GM12865 (cell line): Measurements from ENCODE around the gene PEX11A.

Source experiments
- DNase-seq: peaks from one replicate; pipeline ENCODE4 v3.0.0; 2010; ENCODE audit warnings: low read depth
- H3K4me3 ChIP-seq: 2 replicates; pipeline ENCODE4 v1.5.1; 2011; ENCODE audit warnings: mild to moderate bottlenecking, low read depth, low read length, control low read depth
- TF ChIP-seq, protein P1 (sequence below): IDR thresholded peaks from 2 replicates; pipeline ENCODE4 v1.5.1; 2011; ENCODE audit warnings: low read length, control low read depth, low read depth, inconsistent platforms; ENCODE audit not compliant: insufficient read depth; ENCODE audit errors: missing control alignments

The PEX11A gene

DNA sequence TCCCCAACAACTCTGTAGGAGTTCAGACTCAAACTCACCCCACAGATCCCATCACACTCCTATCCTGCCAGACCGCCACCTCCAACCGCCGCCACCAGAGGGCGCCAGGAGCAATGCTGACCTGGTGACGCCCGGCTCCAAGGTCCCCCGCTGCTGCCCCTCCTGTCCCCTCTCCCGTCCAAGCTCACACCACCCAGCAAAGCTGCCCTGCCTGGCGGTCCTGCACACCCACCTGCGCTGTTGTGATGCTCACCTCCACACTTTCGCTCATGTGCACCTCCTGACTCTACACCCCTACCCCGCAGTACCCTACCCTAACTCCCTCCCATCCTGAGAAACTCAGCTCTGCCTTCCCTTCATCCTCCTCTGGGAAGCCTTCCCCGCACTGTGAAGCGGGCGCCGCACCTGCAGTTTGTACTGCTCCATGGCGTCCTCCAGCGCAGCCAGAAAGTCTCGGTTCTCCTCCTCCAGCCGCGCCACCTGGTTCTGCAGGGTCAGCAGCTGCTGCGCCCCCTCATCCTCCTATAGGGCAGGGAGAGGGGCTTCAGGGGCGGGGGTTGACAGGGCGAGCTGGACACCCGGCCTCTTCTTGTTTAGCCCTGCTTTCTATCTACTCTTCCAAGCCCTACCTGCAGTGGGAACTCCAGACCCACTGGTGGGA is 43.2 kb downstream of the PEX11A start:
- TF ChIP-seq, protein P1, sequence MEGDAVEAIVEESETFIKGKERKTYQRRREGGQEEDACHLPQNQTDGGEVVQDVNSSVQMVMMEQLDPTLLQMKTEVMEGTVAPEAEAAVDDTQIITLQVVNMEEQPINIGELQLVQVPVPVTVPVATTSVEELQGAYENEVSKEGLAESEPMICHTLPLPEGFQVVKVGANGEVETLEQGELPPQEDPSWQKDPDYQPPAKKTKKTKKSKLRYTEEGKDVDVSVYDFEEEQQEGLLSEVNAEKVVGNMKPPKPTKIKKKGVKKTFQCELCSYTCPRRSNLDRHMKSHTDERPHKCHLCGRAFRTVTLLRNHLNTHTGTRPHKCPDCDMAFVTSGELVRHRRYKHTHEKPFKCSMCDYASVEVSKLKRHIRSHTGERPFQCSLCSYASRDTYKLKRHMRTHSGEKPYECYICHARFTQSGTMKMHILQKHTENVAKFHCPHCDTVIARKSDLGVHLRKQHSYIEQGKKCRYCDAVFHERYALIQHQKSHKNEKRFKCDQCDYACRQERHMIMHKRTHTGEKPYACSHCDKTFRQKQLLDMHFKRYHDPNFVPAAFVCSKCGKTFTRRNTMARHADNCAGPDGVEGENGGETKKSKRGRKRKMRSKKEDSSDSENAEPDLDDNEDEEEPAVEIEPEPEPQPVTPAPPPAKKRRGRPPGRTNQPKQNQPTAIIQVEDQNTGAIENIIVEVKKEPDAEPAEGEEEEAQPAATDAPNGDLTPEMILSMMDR: peak; percentile 92
- DNase-seq: peak; percentile 61
- H3K4me3 ChIP-seq: no peak overlapping the region

DNA sequence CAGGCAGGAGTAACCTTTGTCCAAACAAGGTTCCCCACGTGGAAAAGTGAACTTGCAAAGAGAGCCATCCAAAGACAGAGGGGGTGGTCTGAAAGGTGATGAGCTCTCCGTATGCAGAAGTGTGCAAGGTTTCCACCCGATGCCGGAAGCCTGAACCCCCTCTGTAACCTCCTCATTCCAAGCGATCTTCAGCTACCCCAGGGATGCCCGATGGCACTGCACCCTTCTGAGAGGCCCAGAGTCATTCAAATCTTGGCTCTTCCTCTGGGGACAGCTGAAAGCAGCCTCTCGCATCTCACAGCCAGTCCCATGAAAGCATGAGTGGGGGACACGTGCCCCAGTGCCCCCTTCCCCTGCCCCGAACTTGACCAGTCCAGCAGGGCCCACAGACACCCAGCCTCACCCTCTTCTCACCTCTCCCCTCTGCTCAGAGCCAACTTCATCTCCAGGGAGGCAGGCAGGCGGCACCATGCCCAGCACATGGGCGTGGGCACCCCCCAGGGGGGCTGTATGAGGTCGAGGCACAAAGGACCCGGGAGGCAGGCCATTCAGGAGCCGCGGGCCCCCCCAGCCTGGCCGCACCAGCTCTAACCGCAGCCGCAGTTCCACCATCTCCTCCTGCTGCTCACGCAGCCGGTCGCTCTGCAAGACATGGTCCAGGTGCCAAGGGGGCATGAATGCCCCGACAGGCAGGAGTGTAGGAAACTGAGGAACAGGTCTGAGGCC is 44.0 kb downstream of the PEX11A start:
- TF ChIP-seq, protein P1: no peak

DNA sequence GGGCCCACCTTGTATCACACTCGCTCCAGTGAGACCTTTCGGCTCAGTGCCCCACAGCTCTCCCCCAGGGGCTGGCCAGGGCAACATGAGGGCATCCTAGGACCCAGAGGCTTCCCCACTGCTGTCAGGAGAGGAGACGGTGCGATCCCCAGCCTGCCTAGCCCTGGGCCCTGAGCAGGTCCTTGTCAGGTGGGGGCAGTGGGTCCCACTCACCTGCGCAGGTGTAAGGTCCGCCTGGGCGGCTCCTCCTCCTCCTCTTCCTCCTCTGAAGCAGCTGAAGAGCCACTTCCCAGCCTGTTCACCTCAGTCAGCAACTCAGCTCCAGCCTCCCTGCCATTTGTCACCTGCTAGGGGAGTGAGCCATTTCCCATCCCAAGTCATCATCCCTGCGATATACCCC is 44.9 kb downstream of the PEX11A start:
- H3K4me3 ChIP-seq: no peak overlapping the region
- DNase-seq: no peak
- TF ChIP-seq, protein P1: no peak

More for the DNA sequence above, 44.0 kb downstream of the PEX11A start:
- H3K4me3 ChIP-seq: no peak overlapping the region
- DNase-seq: no peak

DNA sequence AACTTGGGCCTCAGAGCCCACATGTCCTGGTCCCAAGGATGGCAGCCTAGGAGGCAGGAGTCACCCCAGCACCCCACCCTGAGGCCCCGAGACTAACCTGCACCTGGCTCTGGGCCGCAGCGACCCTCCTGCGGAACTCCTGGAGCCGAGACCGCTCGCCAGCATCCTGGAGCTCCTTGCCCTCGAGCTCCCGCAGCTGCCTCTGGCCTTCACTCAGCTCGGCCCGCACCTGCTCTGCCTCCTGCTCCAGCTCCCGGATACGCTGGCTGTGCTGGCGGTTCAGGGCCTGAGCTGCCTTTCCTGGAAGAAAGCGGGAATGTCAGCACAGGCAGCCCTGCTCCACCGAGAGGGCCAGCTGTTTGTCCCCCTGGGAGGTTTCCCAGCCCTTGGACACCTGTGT is 48.4 kb downstream of the PEX11A start:
- no peak overlapping the region for H3K4me3 ChIP-seq
- no peak for DNase-seq
- TF ChIP-seq, protein P1: no peak

DNA sequence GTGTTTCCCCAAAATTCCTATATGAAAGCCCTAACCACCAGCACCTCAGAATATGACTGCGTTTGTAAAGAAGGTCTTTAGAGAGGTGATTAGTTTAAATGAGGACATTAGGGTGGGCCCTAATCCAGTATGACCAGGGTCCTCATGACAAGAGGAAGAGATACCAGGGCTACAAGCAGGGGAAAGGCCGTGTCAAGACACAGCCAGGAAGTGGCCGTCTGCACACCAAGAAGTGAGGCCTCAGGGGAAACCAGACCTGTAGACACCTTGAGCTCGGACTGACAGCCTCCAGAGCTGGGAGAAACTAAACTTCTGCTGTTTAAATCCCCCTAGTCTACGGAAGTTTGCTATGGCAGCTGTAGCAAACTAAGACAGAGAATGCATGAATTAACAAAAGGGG is 49.5 kb downstream of the PEX11A start:
- DNase-seq: no peak
- TF ChIP-seq, protein P1: no peak
- H3K4me3 ChIP-seq: no peak overlapping the region

DNA sequence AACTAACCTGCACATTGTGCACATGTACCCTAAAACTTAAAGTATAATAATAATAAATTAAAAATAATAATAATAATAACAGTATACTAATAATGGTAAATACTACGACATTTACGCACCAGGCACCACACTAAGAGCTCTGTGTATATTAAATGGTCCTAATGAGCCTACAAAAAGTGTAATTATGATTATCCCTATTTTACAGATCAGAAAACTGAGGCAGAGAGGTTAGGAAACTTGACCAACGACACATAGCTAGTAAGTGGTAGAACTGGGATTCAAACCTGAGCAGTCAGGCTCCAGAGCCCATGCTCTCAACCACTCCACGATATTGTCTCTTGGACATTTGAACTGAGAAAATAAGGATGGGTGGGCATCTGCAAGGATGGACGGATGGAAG is 50.3 kb downstream of the PEX11A start:
- H3K4me3 ChIP-seq: no peak overlapping the region
- TF ChIP-seq, protein P1: no peak
- no peak for DNase-seq

DNA sequence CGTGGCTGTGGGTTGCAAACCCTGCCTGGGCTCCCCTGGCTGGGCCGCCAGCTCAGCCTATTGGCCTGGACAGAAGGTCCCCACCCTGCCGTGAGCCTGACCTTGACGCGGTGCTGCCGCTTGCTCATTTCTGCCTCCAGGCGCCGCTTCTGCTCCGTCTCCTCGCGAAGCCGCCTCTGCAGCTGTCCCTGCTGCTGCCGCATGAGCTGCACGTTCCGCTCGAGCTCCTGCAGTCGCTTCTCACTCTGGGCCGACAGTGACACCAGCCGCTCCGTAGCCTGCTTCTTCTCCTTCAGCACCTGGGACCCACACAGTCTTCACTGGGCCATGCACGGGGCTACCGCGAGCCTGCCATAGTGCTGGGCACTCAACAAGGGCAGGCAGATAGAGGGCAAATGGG is 57.0 kb downstream of the PEX11A start:
- no peak for DNase-seq
- TF ChIP-seq, protein P1: no peak
- H3K4me3 ChIP-seq: no peak overlapping the region
